ENCODE results near the gene LRIG3.

LRIG3 gene

DNA sequence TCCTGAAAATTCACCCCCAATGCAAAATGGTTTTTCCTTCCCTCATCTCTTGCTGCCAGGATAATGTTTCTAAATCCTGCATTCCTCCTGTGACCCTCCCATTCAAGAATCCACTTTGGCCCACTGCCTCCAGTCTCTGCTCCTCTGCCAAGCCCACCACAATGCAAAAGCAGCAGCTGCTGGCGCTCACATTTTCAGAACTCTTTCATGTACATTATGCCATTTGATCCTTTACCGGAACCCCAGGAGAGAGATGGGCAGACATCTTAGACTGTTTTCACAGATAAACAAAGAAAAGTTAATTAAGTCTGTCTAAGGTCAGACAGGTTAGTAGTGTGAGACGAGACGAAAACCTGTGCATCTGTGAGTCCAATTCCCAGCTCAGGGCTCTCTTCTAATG lies 12.9 kb downstream of the LRIG3 start:
- no peak for ATAC-seq
- TF ChIP-seq, protein P1, sequence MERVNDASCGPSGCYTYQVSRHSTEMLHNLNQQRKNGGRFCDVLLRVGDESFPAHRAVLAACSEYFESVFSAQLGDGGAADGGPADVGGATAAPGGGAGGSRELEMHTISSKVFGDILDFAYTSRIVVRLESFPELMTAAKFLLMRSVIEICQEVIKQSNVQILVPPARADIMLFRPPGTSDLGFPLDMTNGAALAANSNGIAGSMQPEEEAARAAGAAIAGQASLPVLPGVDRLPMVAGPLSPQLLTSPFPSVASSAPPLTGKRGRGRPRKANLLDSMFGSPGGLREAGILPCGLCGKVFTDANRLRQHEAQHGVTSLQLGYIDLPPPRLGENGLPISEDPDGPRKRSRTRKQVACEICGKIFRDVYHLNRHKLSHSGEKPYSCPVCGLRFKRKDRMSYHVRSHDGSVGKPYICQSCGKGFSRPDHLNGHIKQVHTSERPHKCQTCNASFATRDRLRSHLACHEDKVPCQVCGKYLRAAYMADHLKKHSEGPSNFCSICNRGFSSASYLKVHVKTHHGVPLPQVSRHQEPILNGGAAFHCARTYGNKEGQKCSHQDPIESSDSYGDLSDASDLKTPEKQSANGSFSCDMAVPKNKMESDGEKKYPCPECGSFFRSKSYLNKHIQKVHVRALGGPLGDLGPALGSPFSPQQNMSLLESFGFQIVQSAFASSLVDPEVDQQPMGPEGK (CRISPR knock-in tag; IDR thresholded peaks at IDR 0.05; ENCODE audit: borderline replicate concordance): no peak
- TF ChIP-seq ZC3H10 (CRISPR knock-in tag; IDR thresholded peaks at IDR 0.05) (no peak), GLIS3 (CRISPR knock-in tag; IDR thresholded peaks at IDR 0.05) (no peak), OSR1 (CRISPR knock-in tag; IDR thresholded peaks at IDR 0.05) (no peak), ZFP30 (CRISPR knock-in tag; IDR thresholded peaks at IDR 0.05) (no peak), BACH2 (CRISPR knock-in tag; IDR thresholded peaks at IDR 0.05; ENCODE audit: borderline replicate concordance) (no peak), TOX (CRISPR knock-in tag; IDR thresholded peaks at IDR 0.05; ENCODE audit: borderline replicate concordance) (no peak)
- TF ChIP-seq, protein P2, sequence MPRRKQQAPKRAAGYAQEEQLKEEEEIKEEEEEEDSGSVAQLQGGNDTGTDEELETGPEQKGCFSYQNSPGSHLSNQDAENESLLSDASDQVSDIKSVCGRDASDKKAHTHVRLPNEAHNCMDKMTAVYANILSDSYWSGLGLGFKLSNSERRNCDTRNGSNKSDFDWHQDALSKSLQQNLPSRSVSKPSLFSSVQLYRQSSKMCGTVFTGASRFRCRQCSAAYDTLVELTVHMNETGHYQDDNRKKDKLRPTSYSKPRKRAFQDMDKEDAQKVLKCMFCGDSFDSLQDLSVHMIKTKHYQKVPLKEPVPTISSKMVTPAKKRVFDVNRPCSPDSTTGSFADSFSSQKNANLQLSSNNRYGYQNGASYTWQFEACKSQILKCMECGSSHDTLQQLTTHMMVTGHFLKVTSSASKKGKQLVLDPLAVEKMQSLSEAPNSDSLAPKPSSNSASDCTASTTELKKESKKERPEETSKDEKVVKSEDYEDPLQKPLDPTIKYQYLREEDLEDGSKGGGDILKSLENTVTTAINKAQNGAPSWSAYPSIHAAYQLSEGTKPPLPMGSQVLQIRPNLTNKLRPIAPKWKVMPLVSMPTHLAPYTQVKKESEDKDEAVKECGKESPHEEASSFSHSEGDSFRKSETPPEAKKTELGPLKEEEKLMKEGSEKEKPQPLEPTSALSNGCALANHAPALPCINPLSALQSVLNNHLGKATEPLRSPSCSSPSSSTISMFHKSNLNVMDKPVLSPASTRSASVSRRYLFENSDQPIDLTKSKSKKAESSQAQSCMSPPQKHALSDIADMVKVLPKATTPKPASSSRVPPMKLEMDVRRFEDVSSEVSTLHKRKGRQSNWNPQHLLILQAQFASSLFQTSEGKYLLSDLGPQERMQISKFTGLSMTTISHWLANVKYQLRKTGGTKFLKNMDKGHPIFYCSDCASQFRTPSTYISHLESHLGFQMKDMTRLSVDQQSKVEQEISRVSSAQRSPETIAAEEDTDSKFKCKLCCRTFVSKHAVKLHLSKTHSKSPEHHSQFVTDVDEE (CRISPR knock-in tag; IDR thresholded peaks at IDR 0.05): no peak
- TF ChIP-seq, protein P3, sequence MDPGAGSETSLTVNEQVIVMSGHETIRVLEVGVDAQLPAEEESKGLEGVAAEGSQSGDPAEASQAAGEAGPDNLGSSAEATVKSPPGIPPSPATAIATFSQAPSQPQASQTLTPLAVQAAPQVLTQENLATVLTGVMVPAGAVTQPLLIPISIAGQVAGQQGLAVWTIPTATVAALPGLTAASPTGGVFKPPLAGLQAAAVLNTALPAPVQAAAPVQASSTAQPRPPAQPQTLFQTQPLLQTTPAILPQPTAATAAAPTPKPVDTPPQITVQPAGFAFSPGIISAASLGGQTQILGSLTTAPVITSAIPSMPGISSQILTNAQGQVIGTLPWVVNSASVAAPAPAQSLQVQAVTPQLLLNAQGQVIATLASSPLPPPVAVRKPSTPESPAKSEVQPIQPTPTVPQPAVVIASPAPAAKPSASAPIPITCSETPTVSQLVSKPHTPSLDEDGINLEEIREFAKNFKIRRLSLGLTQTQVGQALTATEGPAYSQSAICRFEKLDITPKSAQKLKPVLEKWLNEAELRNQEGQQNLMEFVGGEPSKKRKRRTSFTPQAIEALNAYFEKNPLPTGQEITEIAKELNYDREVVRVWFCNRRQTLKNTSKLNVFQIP (CRISPR knock-in tag; IDR thresholded peaks at IDR 0.05; ENCODE audit: borderline replicate concordance, low read depth): no peak

DNA sequence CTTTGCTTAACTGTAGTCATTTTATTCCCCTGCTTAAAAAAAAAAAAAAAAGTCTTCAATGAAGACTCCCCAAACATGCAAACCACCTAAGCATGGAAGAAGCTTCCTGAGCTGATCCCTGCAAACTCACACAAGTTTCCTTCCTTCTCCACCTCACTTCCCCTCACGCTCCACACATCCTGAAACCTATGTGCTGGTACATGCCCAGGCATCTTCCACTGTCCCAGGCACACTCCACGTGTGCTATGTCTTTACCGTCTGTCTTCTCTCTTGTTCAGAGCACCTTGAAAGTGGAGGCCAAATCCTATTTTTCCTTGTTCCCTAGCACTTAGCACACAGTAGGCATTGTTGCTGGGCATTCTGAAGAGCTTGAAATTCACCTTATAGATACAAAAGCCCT lies 13.4 kb downstream of the LRIG3 start:
- ATAC-seq: no peak
- TF ChIP-seq, protein P1 (CRISPR knock-in tag; IDR thresholded peaks at IDR 0.05; ENCODE audit: borderline replicate concordance): no peak
- TF ChIP-seq, protein P2 (CRISPR knock-in tag; IDR thresholded peaks at IDR 0.05): no peak
- TF ChIP-seq CSDC2 (CRISPR knock-in tag; IDR thresholded peaks at IDR 0.05): no peak
- TF ChIP-seq GLIS3 (CRISPR knock-in tag; IDR thresholded peaks at IDR 0.05): no peak
- no peak for TF ChIP-seq SNAI2 (CRISPR knock-in tag; IDR thresholded peaks at IDR 0.05)
- TF ChIP-seq ZNF8 (CRISPR knock-in tag; IDR thresholded peaks at IDR 0.05): no peak
- TF ChIP-seq ZNF70 (CRISPR knock-in tag; IDR thresholded peaks at IDR 0.05): no peak
- no peak for TF ChIP-seq ZFP3 (CRISPR knock-in tag; IDR thresholded peaks at IDR 0.05)
- no peak for TF ChIP-seq PPARA (CRISPR knock-in tag; IDR thresholded peaks at IDR 0.05; ENCODE audit: borderline replicate concordance)
- no peak for TF ChIP-seq ZFP30 (CRISPR knock-in tag; IDR thresholded peaks at IDR 0.05)
- TF ChIP-seq RARB (CRISPR knock-in tag; IDR thresholded peaks at IDR 0.05): no peak
- TF ChIP-seq, protein P4, sequence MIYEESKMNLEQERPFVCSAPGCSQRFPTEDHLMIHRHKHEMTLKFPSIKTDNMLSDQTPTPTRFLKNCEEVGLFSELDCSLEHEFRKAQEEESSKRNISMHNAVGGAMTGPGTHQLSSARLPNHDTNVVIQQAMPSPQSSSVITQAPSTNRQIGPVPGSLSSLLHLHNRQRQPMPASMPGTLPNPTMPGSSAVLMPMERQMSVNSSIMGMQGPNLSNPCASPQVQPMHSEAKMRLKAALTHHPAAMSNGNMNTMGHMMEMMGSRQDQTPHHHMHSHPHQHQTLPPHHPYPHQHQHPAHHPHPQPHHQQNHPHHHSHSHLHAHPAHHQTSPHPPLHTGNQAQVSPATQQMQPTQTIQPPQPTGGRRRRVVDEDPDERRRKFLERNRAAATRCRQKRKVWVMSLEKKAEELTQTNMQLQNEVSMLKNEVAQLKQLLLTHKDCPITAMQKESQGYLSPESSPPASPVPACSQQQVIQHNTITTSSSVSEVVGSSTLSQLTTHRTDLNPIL (CRISPR knock-in tag; IDR thresholded peaks at IDR 0.05; ENCODE audit: low read depth): no peak
- TF ChIP-seq TOX (CRISPR knock-in tag; IDR thresholded peaks at IDR 0.05; ENCODE audit: borderline replicate concordance): no peak
- TF ChIP-seq ESRRG (CRISPR knock-in tag; IDR thresholded peaks at IDR 0.05): no peak
- TF ChIP-seq OSR1 (CRISPR knock-in tag; IDR thresholded peaks at IDR 0.05): no peak
- TF ChIP-seq, protein P5, sequence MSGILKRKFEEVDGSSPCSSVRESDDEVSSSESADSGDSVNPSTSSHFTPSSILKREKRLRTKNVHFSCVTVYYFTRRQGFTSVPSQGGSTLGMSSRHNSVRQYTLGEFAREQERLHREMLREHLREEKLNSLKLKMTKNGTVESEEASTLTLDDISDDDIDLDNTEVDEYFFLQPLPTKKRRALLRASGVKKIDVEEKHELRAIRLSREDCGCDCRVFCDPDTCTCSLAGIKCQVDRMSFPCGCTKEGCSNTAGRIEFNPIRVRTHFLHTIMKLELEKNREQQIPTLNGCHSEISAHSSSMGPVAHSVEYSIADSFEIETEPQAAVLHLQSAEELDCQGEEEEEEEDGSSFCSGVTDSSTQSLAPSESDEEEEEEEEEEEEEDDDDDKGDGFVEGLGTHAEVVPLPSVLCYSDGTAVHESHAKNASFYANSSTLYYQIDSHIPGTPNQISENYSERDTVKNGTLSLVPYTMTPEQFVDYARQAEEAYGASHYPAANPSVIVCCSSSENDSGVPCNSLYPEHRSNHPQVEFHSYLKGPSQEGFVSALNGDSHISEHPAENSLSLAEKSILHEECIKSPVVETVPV (CRISPR knock-in tag; IDR thresholded peaks at IDR 0.05): no peak
- no peak for TF ChIP-seq ARNTL (CRISPR knock-in tag; IDR thresholded peaks at IDR 0.05; ENCODE audit: borderline replicate concordance, low read depth)
- TF ChIP-seq TCF4 (CRISPR knock-in tag; IDR thresholded peaks at IDR 0.05; ENCODE audit: borderline replicate concordance): no peak

Data from SK-N-SH treated with all-trans-retinoic acid at 6 μM for 48 hours (cell line).